Esophagus muscularis mucosa (tissue), 3 donors: ENCODE measurements around the gene KRTAP4-7.

Experiments used
- POLR2AphosphoS5 ChIP-seq, 2 donors: sonication (generic); formaldehyde crosslinking; IDR thresholded peaks; one replicate each; pipeline ENCODE4 v1.6.1; 2017; ENCODE audit warnings: antibody characterized with exemption in 2 of 2
- TF ChIP-seq, protein P1 (sequence below), 3 experiments: fragments of 200-600 bp in 2 of 3; fragments of 450-650 bp in 1 of 3; sonication (generic) in 2 of 3; IDR thresholded peaks; one replicate each; pipeline ENCODE4 v1.5.1; 2017 to 2019; ENCODE audit warnings: antibody characterized with exemption in 3 of 3, mild to moderate bottlenecking in 2 of 3, moderate library complexity in 1 of 3

GRCh38 chr17:41082626-41083025 is 1.3 kb upstream of the KRTAP4-7 start:
- no peak for TF ChIP-seq POLR2AphosphoS5 (IDR thresholded peaks at IDR 0.05)
- TF ChIP-seq, protein P1, sequence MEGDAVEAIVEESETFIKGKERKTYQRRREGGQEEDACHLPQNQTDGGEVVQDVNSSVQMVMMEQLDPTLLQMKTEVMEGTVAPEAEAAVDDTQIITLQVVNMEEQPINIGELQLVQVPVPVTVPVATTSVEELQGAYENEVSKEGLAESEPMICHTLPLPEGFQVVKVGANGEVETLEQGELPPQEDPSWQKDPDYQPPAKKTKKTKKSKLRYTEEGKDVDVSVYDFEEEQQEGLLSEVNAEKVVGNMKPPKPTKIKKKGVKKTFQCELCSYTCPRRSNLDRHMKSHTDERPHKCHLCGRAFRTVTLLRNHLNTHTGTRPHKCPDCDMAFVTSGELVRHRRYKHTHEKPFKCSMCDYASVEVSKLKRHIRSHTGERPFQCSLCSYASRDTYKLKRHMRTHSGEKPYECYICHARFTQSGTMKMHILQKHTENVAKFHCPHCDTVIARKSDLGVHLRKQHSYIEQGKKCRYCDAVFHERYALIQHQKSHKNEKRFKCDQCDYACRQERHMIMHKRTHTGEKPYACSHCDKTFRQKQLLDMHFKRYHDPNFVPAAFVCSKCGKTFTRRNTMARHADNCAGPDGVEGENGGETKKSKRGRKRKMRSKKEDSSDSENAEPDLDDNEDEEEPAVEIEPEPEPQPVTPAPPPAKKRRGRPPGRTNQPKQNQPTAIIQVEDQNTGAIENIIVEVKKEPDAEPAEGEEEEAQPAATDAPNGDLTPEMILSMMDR (IDR thresholded peaks at IDR 0.05), result no peak
